HEK293T (cell line): Measurements from ENCODE around the gene TMEM143.

Experiments used
- ELF4 ChIP-seq: fragments of 450-650 bp; IDR thresholded peaks from 2 replicates; pipeline ENCODE4 v1.6.1; 2017; ENCODE audit warnings: antibody characterized with exemption
- FOXA1 ChIP-seq: fragments of 450-650 bp; IDR thresholded peaks from 2 replicates; pipeline ENCODE4 v1.6.1; 2016; ENCODE audit warnings: mild to moderate bottlenecking
- FOXK2 ChIP-seq: fragments of 450-650 bp; IDR thresholded peaks from 2 replicates; pipeline ENCODE4 v1.6.1; 2016; ENCODE audit warnings: mild to moderate bottlenecking
- SP1 ChIP-seq: fragments of 450-650 bp; IDR thresholded peaks from 2 replicates; pipeline ENCODE4 v1.6.1; 2017
- SUZ12 ChIP-seq: fragments of 450-650 bp; IDR thresholded peaks from 2 replicates; pipeline ENCODE4 v1.6.1; 2016; ENCODE audit warnings: mild to moderate bottlenecking
- TARDBP ChIP-seq: fragments of 450-650 bp; IDR thresholded peaks from 2 replicates; pipeline ENCODE4 v1.6.1; 2016
- ZNF384 ChIP-seq: fragments of 450-650 bp; IDR thresholded peaks from 2 replicates; pipeline ENCODE4 v1.6.1; 2016

- TF ChIP-seq ELF4 (no peak), FOXK2 (no peak), TARDBP (no peak), SUZ12 (no peak; the same call in 1 of the 2 replicates), ZNF384 (no peak), SP1 (no peak), FOXA1 (no peak)
Observed at GRCh38 chr19:48403606-48404005, 39.9 kb upstream of the TMEM143 start.
